Measurements from ENCODE around the gene FLCN. TPM values are rescaled to one million over a fixed set of nuclear protein-coding genes. Genes with fewer than 3 reads are reported as not detected.
"Not testable (repeated sequence)": the region's sequence is repeated elsewhere in the genome, so short reads cannot be mapped to it uniquely, and the experiment has no call there.

Gene FLCN
- total RNA-seq, 1 experiment from 2014 or later: 14.8 TPM

- DNase-seq (ENCODE audit: low spot score): no peak
Observed at GRCh38 chr17:17186551-17187505, 50.1 kb downstream of the FLCN start.

GRCh38 chr17:17186051-17186450, 50.9 kb downstream of the FLCN start:
- DNase-seq (ENCODE audit: low spot score): peak; percentile 53

GRCh38 chr17:17184985-17185757, 51.8 kb downstream of the FLCN start:
- DNase-seq (ENCODE audit: low spot score): not testable (repeated sequence)

- DNase-seq (ENCODE audit: low spot score): no peak
Observed at GRCh38 chr17:17183744-17184143, 53.2 kb downstream of the FLCN start.

- no peak for DNase-seq (ENCODE audit: low spot score)
Observed at GRCh38 chr17:17182598-17183136, 54.3 kb downstream of the FLCN start.

GRCh38 chr17:17181666-17182597, 55.0 kb downstream of the FLCN start:
- no peak for DNase-seq (ENCODE audit: low spot score)

- DNase-seq (ENCODE audit: low spot score): no peak
Observed at GRCh38 chr17:17180741-17181525, 56.0 kb downstream of the FLCN start.

- DNase-seq (ENCODE audit: low spot score): no peak
Observed at GRCh38 chr17:17180141-17180603, 56.8 kb downstream of the FLCN start.

- no peak for DNase-seq (ENCODE audit: low spot score)
Observed at GRCh38 chr17:17179371-17179827, 57.6 kb downstream of the FLCN start.

GRCh38 chr17:17177176-17177575, 59.8 kb downstream of the FLCN start:
- no peak for DNase-seq (ENCODE audit: low spot score)

GRCh38 chr17:17176341-17176740, 60.6 kb downstream of the FLCN start:
- DNase-seq (ENCODE audit: low spot score): no peak

- DNase-seq (ENCODE audit: low spot score): no peak
Observed at GRCh38 chr17:17175917-17176316, 61.1 kb downstream of the FLCN start.

- DNase-seq (ENCODE audit: low spot score): no peak
Observed at GRCh38 chr17:17175340-17175739, 61.6 kb downstream of the FLCN start.

- no peak for DNase-seq (ENCODE audit: low spot score)
Observed at GRCh38 chr17:17173921-17174320, 63.0 kb downstream of the FLCN start.

- DNase-seq (ENCODE audit: low spot score): no peak
Observed at GRCh38 chr17:17172990-17173389, 64.0 kb downstream of the FLCN start.

GRCh38 chr17:17172001-17172939, 64.7 kb downstream of the FLCN start:
- DNase-seq (ENCODE audit: low spot score): no peak

GRCh38 chr17:17171186-17171585, 65.8 kb downstream of the FLCN start:
- DNase-seq (ENCODE audit: low spot score): no peak

- no peak for DNase-seq (ENCODE audit: low spot score)
Observed at GRCh38 chr17:17170346-17170985, 66.5 kb downstream of the FLCN start.
